Measurements from ENCODE around the gene CGNL1.

The CGNL1 gene

DNA sequence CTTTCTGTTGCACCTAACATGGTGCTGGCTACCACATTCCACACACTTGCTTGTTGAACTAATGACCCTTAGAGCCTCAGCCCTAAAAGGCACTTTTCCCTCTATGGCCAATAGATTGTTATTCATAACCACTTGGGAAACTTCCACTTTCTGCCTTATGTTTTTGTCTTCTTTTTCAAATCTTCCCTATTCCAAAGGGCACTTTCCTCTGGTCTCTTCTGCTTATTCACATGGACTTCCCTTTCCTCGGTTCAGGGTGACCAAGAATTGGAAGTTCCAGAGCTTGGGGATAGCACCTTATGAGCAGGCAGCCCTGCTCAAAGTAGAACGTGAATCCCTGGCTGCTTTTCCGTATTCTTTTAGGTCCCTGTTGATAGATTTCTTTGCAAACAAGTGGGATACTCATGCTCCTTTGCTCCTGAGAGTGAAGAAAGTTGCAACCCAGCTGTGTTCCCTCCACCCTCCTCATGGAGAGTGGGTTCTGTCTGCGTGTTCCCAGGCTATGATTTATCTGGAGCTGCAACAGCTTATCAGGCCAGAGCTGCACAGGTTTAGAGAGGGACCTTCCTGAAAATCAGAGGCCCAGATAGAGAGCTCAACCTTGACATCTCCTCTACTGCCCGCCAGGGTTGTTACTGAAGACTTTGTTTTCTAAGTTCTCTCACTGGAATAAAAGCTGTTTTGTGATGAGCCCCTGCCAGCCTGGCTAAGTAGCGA, 156.6 kb downstream of the CGNL1 start:
- no peak for DNase-seq

DNA sequence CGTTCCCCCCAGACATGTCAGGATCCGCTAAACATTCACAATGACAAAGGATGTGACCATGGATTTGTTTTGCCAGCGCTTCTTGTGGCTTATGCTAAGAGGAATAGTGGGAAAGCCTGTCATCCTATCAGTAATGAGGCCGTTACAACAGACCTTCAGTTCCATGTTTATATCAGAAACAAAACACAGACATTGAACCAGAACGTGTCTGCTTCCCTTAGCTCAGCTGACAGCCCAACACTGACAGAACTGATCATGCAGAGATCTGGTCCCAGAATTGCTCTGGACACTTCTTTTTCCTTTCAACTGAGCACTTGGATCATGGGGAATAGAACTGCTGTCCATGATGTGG, 157.1 kb downstream of the CGNL1 start:
- no peak for DNase-seq

- peak; percentile 35 for DNase-seq
Observed at GRCh38 chr15:57534281-57534680, 158.0 kb downstream of the CGNL1 start.

- peak; percentile 62 for DNase-seq
Observed at GRCh38 chr15:57537072-57537471, 160.8 kb downstream of the CGNL1 start.

DNA sequence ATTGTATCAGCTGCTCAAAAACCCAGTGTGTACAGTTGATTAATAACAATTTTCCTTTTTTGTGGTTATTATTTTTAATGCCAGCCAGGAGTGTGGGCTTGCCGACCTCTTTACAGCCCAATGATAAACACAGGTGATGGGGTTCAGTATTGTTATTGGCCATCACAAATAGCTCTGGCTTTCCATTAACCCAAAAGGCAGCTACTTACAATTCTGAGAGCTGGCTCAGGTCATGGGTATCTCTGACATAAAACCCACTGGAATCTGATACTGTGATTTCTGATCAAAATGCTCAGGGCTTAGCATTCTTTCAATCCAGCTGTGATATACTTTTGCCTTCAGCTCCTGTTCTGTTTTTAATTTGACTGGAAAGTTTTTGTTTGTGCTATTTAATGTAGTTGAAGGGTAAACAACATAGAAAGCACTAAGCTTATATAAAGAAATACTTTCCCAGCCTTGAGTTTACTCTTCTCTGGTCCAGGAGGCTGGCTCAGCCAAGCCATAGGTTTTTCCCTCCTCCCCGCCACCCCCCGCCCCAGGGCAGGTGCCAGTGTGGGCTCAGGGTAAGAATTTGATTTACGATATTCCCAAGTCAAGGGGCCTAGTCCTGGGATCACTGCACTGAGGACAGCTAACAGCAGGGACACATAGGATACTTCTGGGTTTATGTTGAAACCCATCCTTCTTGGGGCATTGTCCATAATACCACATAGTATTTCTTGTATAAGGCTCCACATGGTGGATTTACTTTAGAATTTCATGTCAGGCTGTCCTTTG, 161.4 kb downstream of the CGNL1 start:
- peak; percentile 26 for DNase-seq

DNA sequence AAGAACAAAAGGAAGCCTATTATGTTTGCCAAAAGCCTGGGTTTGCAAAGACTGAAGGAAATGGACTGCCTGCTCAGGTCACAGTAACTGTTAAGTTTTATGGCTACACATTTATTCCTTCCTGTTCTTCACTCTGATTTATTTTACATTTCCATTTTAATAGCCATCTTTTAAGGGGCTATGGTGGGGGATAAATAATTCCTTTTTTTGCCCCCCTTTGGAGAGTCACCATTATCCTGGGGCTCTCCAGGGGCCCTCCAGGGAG, 161.9 kb downstream of the CGNL1 start:
- no peak for DNase-seq

DNA sequence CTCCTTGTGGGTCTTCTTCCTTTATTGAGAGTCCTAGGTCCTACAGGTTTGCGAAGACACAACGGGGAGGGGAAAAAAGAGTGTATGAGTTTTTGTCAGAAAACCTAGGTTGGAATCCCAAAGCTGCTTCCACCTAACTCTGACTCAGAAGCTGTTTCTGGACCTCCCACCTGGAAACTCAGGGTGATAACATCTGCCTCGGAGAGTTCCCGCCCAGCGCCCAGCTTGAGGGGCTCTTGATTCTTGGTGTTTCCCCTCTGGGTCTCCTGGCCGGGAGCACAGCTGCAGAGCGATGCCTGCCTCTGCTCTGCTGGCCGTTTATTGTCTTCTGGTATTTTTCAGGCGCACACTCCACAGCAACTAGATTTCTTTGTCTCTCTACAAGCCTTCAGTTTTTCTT, 162.5 kb downstream of the CGNL1 start:
- DNase-seq = no peak

DNA sequence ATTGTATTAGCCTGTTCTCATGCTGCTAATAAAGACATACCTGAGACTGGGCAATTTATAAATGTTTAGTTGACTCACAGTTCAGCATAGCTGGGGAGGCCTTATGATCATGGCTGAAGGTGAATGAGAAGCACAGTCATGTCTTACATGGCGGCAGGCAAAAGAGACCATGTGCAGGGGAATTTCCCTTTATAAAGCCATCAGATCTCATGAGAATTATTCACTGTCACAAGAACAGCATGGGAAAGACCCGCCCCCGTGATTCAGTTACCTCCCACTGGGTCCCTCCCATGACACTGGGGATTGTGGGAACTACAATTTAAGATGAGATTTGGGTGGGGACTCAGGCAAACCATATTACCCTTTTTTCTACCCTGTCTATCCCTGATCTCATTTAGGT, 163.9 kb downstream of the CGNL1 start:
- DNase-seq = no peak

GRCh38 chr15:57540736-57541135, 164.4 kb downstream of the CGNL1 start:
- DNase-seq = no peak

- DNase-seq = no peak
Observed at GRCh38 chr15:57541271-57541670, 165.0 kb downstream of the CGNL1 start.

DNA sequence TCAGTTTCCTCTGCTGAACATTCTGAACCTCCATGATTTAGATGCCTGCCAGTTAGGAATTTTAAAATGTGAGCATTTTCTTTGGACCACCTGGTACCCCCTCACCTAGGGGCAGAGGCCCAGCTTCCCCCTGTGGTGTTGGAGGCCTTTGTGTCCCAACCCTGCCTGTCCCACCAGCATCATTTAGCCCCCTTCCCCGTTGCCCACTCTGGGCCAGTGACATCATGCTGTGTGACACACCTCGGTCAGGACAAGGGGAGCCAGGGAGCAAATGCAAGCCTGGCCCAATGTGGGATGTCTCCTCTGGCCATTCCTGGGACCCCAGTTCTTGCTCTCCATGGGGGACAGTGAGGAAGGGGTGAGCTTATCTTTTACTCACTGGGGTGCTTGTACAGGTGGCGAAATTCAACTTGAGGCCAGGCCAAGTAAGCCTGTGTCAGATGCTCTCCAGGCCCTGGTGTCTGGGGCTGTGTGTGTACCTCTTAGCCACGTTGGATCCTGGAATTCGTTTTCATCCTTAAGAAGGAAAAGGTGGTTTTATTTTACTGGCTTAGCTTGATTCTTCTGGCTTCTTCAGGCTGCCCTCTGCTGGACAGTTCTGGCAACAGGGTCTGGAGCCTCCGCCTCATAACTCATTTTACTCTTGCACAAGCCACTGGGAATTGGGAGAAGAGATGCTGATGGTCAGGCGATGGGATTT, 165.7 kb downstream of the CGNL1 start:
- peak; percentile 26 for DNase-seq

DNA sequence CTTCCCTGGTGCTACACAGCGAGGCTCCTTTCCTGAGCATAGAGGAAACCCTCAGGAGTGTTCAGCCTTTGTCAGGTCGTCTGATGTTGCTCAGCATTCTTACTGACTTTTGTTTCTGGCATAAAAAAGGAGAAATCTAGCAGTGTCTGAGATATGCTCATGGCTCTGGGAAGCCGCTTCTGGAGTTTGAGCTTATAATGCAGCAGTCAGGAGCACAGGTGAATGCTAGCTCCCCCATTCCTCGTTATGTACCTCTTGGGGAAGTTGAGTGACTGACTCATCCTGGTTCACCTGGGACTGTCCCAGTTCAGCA, 166.2 kb downstream of the CGNL1 start:
- DNase-seq = no peak

GRCh38 chr15:57544848-57545480, 168.7 kb downstream of the CGNL1 start:
- no peak for DNase-seq

DNA sequence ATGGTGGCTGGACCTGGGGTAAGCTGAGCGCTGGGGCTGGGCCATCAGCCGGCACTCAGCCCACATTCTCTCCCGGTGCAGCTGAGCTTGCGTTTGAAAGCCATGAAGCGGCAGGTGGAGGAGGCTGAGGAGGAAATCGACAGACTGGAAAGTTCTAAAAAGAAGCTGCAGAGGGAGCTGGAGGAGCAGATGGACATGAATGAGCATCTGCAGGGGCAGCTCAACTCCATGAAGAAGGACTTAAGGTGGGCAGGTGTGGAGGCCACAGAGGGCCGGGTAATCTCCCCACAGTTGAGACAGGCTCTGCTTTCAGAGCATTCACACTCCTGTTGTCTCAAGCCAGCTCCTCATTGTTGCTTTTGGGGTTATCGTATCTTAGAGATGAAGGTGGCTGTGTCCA, 169.7 kb downstream of the CGNL1 start:
- no peak for DNase-seq

GRCh38 chr15:57547243-57547755, 171.0 kb downstream of the CGNL1 start:
- no peak for DNase-seq

- DNase-seq = no peak
Observed at GRCh38 chr15:57548351-57548750, 172.0 kb downstream of the CGNL1 start.

GRCh38 chr15:57548835-57549234, 172.5 kb downstream of the CGNL1 start:
- DNase-seq = no peak

DNA sequence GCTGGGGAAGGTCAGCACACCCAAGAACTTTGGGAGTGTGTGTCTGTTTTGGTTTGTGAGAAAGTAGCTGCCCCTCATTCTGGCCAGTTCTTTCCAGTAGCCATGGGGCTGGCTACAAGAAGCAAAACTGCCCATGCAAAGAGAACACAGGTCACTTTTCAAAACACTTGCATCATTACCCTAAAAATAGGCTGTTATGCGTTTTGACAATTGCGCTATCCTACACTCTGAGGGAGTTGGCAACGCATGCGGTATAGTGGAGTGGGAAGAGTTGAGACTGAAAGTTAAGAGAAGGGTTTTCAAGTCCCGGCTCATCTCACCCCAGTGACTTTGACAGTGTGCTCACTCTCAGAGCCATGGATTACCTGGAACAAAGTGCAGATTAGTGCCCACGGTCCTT, 173.6 kb downstream of the CGNL1 start:
- no peak for DNase-seq

GRCh38 chr15:57550640-57551039, 174.3 kb downstream of the CGNL1 start:
- DNase-seq = no peak

- no peak for DNase-seq
Observed at GRCh38 chr15:57551715-57552677, 175.7 kb downstream of the CGNL1 start.

- no peak for DNase-seq
Observed at GRCh38 chr15:57552678-57553334, 176.5 kb downstream of the CGNL1 start.

DNA sequence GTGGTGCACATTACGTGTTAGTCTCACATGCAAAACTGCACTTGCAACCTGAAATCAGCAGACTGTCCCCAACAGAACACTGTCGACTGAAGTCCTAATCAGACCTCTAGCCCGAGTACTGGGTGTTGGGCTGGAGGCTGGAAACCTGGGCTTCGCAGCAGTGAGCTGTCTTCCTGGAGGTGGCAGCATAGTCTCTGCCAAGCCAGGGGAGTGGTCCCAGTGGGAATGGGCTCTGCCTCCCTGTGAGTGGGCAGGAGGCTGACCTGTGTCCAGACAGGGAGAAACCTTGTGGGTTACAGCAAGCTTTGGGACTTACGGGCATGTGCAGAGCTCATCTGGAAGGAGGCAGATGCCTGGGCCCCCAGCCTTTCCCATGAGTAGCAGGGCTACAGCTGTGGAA, 177.2 kb downstream of the CGNL1 start:
- DNase-seq = no peak
